Head of caudate nucleus (tissue), 42 donors: ENCODE data around the gene TRHDE.
"Not testable (repeated sequence)": the region's sequence is repeated elsewhere in the genome, so short reads cannot be mapped to it uniquely, and the experiment has no call there.

Experiments
- DNase-seq, 42 donors: peaks; one replicate each; pipeline versions ENCODE4 v3.0.0 to v3.0.0-alpha.2; 2020 to 2021; ENCODE audit warnings: mixed read lengths in 7 of 42
- intact Hi-C: fragments of 100-400 bp; cut with DNase I; formaldehyde crosslinking; loops from one replicate; pipeline ENCODE4 v1.15.0; 2022

Gene TRHDE

GRCh38 chr12:72677846-72678245, 405.7 kb downstream of the TRHDE start:
- no peak for DNase-seq

GRCh38 chr12:72679147-72679757, 407.1 kb downstream of the TRHDE start:
- no peak for DNase-seq
- intact Hi-C loops: no loop called here

More at GRCh38 chr12:72677846-72678245, 405.7 kb downstream of the TRHDE start:
- intact Hi-C loops: no loop called here

GRCh38 chr12:72681028-72681427, 408.9 kb downstream of the TRHDE start:
- intact Hi-C loops: no loop called here
- DNase-seq: no peak

- intact Hi-C loops: no loop called here
These were observed 412.3 kb downstream of the TRHDE start for GRCh38 chr12:72684491-72684890.

GRCh38 chr12:72692338-72692737, 420.2 kb downstream of the TRHDE start:
- DNase-seq: no peak
- intact Hi-C loops: no loop called here

More at GRCh38 chr12:72684491-72684890, 412.3 kb downstream of the TRHDE start:
- DNase-seq: no peak

GRCh38 chr12:72694193-72694592, 422.0 kb downstream of the TRHDE start:
- intact Hi-C loops: no loop called here

GRCh38 chr12:72699362-72699761, 427.2 kb downstream of the TRHDE start:
- DNase-seq: no peak
- intact Hi-C loops: no loop called here

More at GRCh38 chr12:72694193-72694592, 422.0 kb downstream of the TRHDE start:
- DNase-seq: no peak

- intact Hi-C loops, DNase-seq: not testable (repeated sequence)
These were observed 439.9 kb downstream of the TRHDE start for GRCh38 chr12:72712025-72712424.

GRCh38 chr12:72716221-72716620, 444.1 kb downstream of the TRHDE start:
- intact Hi-C loops: no loop called here
- DNase-seq: no peak

GRCh38 chr12:72717036-72717435, 444.9 kb downstream of the TRHDE start:
- no peak for DNase-seq
- intact Hi-C loops: no loop called here
